ENCODE measurements around the gene ABCD4.

Gene ABCD4

DNA sequence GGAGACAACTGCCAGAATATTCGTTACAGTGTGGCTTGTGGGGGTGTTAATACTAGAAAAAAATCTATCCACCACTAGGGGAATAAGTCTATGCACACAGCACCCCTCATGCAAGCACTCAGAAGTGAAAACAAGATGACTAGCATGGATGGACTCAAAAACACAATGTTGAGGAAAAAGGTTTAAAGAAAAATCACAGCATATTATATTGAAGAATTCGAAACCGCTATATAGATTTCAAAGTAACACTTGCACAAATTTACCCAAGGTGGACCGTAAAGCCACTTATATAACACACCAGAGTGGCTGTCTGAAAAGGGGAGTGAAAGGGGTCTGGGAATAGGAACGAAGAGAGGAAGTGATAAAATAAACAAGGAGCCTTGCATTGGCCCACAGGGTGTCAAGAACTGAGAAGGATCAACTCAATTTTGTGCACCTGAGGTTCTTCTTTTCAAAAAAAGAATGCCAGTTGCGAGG is 544 bp downstream of the ABCD4 start:
- TF ChIP-seq, protein P1, sequence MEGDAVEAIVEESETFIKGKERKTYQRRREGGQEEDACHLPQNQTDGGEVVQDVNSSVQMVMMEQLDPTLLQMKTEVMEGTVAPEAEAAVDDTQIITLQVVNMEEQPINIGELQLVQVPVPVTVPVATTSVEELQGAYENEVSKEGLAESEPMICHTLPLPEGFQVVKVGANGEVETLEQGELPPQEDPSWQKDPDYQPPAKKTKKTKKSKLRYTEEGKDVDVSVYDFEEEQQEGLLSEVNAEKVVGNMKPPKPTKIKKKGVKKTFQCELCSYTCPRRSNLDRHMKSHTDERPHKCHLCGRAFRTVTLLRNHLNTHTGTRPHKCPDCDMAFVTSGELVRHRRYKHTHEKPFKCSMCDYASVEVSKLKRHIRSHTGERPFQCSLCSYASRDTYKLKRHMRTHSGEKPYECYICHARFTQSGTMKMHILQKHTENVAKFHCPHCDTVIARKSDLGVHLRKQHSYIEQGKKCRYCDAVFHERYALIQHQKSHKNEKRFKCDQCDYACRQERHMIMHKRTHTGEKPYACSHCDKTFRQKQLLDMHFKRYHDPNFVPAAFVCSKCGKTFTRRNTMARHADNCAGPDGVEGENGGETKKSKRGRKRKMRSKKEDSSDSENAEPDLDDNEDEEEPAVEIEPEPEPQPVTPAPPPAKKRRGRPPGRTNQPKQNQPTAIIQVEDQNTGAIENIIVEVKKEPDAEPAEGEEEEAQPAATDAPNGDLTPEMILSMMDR (IDR thresholded peaks at IDR 0.05; ENCODE audit: low read depth, low read length, missing control alignments), result peak; percentile 61
- peak overlapping the region; percentile 87 for H3K4me3 ChIP-seq (ENCODE audit: low read depth, low read length)
- DNase-seq (ENCODE audit: low read depth), result peak; percentile 22

DNA sequence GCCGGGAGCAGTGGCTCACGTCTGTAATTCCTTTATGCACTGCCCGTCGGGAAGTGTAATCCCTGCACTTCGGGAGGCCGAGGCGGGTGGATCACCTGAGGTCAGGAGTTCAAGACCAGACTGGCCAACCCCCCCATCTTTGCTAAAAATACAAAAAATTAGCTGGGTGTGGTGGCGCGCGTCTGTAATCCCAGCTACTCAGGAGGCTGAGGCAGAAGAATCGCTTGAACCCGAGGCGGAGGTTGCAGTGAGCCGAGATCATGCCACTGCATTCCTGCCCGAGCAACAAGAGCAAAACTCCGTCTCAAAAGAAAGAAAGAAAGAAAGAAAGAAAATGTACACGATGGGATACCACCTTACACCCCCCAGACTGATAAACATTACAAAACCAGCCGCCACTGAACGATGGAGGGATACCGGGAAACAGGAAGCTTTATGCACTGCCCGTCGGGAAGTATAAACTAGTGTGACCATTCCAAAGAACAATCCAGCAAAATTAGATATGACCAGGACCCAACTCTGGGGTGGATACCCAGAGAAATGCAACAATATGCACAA is 1.1 kb downstream of the ABCD4 start:
- H3K4me3 ChIP-seq (ENCODE audit: low read depth, low read length), result peak overlapping the region; percentile 87
- DNase-seq (ENCODE audit: low read depth), result no peak
- TF ChIP-seq, protein P1 (IDR thresholded peaks at IDR 0.05; ENCODE audit: low read depth, low read length, missing control alignments), result no peak

DNA sequence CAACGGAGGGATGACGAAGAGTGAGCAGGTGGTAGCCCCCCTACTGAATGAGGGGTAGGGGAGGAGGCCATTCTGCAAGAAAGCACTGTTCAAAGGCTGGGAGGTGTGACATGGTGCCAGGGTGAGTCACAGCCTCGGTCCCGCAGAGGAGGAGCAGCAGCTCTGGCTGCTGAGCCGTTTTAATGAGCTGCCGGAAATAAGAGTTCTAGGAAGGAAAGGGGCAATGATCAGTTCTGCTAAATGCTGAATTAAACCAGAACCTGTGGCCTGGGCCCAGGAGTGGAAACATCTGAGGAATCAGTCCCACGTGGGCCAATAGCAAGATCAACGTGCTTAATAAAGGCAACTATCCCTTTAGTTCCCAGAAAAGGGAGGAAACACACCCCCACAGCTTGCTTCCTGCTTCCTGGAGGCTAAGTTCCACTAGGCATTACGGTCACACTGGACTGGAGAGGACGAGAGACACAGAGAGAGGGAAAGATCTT is 3.6 kb downstream of the ABCD4 start:
- H3K4me3 ChIP-seq (ENCODE audit: low read depth, low read length), result no peak overlapping the region
- no peak for DNase-seq (ENCODE audit: low read depth)
- TF ChIP-seq, protein P1 (IDR thresholded peaks at IDR 0.05; ENCODE audit: low read depth, low read length, missing control alignments), result no peak

DNA sequence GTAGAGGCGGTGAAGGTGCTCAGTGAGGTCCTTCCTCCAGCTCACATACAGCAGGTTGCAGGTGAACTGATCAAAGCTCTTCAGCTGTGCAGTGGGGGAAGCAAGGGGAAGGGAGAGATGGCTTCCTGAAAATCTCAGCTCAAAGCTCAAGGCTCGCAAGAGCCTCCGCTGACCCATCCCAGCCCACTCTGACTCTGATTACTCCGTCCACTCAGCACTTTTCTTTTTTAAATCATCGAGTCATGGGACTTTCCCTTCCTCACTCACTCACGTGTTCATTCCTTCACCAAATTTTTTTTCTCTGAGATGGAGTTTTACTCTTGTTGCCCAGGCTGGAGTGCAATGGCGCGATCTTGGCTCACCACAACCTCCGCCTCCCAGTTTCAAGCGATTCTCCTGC is 4.7 kb downstream of the ABCD4 start:
- no peak overlapping the region for H3K4me3 ChIP-seq (ENCODE audit: low read depth, low read length)
- DNase-seq (ENCODE audit: low read depth), result no peak
- TF ChIP-seq, protein P1 (IDR thresholded peaks at IDR 0.05; ENCODE audit: low read depth, low read length, missing control alignments), result no peak

DNA sequence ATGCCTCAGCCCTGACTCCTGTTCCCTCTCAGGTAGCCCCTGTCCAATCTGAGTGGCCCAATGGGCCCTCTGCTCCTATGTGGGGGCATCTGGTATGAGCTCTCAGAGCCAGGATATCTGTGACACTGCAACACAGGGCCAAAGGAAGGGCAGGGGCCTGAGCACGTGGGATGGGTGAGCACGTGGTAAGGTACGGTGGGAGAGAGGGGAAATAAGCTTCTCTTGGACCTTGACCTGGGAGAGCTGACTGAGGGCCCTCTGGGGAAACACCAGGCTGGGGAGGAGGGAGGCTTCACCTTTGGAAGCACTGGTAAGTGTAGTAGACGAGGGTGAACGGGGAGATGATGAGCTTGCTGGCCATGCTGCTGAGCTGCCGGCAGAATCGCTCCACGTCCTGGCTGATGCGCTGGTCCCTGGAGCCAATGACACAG is 6.7 kb downstream of the ABCD4 start:
- H3K4me3 ChIP-seq (ENCODE audit: low read depth, low read length), result no peak overlapping the region
- no peak for DNase-seq (ENCODE audit: low read depth)
- TF ChIP-seq, protein P1 (IDR thresholded peaks at IDR 0.05; ENCODE audit: low read depth, low read length, missing control alignments), result no peak

DNA sequence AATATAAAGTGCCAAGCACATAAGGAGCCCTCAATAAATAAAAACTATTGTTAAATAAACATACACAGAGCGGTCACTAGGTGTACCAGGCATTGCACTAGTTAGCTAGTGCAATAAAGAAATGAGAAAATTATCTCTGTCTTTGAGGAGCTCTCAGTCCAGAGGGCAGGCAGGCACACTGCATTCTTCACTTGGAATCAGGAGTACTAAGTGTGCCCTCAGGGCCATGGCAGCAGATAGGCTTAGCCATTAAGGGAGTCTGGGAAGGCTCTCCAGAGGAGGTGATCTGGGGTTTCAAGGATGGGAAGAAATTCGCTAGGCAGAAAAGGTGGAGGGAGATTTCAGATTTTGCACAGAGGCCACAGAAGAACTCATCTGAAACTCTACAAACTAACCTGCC is 9.1 kb downstream of the ABCD4 start:
- TF ChIP-seq, protein P1 (IDR thresholded peaks at IDR 0.05; ENCODE audit: low read depth, low read length, missing control alignments), result no peak
- H3K4me3 ChIP-seq (ENCODE audit: low read depth, low read length), result no peak overlapping the region
- DNase-seq (ENCODE audit: low read depth), result no peak

DNA sequence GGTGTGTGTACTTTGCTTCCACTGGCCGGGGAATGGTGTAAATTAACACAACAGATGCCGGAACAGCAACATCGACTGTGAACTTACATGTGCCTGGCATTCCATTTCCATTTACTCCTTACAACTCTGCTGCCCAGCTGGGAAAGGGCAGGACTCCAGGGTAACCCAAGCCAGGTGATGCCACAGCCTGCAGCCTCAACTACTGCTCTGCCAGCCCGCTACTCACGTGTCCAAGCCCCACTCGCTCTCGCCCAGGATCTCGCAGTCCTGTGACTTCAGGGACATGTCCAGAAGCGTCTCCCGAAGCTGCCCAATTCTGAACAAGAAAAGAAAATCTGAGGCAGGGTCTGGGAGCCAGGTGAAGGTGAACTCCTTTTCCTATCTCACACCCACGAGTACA is 10.7 kb downstream of the ABCD4 start:
- H3K4me3 ChIP-seq (ENCODE audit: low read depth, low read length), result no peak overlapping the region
- TF ChIP-seq, protein P1 (IDR thresholded peaks at IDR 0.05; ENCODE audit: low read depth, low read length, missing control alignments), result no peak
- no peak for DNase-seq (ENCODE audit: low read depth)
